MM.1S (cell line): ENCODE results near the gene RGS16.

Experiments
- EZH2 ChIP-seq: fragments of 300-600 bp; sonication (generic); optimal IDR thresholded peaks from 2 replicates; pipeline ENCODE3; 2017; ENCODE audit warnings: low read depth, mild to moderate bottlenecking, antibody characterized with exemption, low read length, mixed read lengths
- EZH2phosphoT487 ChIP-seq: fragments of 300-600 bp; sonication (generic); IDR thresholded peaks from 2 replicates; pipeline ENCODE4 v1.6.1; 2018; ENCODE audit warnings: antibody characterized with exemption, low read length
- TF ChIP-seq, protein P1 (sequence below): fragments of 300-600 bp; sonication (generic); IDR thresholded peaks from 2 replicates; pipeline ENCODE4 v1.5.1; 2016; ENCODE audit warnings: antibody characterized with exemption, low read length, mixed read lengths

DNA sequence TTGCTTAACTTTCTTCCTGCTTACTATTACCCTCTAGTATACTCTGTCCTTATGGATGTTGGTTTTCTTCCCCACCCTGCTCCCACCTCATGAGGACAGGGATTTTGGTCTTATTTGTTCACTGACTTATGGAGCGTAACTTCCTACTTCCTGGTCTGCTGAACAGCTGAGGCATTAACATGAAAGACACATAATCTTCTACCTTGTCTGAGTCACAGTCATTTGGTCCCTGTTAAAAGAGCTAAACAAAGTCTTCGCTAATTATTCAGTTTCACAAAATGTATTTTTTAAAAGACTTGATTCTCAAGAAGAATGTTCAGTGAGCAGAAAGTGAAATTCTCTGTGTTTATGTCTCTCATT lies 33.6 kb downstream of the RGS16 start:
- TF ChIP-seq, protein P1, sequence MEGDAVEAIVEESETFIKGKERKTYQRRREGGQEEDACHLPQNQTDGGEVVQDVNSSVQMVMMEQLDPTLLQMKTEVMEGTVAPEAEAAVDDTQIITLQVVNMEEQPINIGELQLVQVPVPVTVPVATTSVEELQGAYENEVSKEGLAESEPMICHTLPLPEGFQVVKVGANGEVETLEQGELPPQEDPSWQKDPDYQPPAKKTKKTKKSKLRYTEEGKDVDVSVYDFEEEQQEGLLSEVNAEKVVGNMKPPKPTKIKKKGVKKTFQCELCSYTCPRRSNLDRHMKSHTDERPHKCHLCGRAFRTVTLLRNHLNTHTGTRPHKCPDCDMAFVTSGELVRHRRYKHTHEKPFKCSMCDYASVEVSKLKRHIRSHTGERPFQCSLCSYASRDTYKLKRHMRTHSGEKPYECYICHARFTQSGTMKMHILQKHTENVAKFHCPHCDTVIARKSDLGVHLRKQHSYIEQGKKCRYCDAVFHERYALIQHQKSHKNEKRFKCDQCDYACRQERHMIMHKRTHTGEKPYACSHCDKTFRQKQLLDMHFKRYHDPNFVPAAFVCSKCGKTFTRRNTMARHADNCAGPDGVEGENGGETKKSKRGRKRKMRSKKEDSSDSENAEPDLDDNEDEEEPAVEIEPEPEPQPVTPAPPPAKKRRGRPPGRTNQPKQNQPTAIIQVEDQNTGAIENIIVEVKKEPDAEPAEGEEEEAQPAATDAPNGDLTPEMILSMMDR = no peak
- no peak for TF ChIP-seq EZH2
- TF ChIP-seq EZH2phosphoT487 = no peak
